Measurements from ENCODE around the gene MRPL42.
"Not testable (repeated sequence)": the region's sequence is repeated elsewhere in the genome, so short reads cannot be mapped to it uniquely, and the experiment has no call there.

Gene MRPL42

DNA sequence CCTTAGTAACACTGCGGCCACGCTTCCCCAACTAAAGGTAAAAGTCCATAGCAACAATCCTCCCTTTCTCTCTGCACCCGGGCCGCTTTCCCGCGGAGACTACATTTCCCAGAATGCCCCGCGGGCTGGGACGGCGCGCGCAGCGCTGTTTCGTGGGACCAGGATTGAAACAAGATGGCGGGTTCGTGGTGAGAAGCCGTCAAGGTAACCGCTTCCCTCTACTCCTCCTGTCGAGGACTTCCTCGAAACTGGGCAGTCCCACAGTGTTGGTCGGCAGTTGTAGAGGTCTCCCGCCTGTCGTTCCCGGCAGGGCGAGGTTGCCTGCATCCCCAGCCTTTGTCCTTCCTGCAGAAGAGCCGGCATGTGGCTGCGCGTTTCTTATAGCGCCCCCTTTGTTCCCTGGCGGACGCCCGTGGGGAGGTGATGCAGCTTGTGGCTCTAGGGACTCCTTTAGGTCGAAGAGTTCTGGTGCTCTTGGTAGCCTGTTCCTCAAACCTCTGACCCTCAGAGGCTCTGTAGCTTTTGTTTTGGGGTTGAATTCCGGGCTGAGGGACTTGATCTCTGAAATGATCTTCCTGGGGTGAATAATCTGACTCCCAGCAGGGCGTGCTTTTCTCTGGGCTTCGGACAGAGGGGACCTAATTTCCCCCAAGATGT lies at the start of gene MRPL42:
MRPL42 (plus strand) TSS at position 164 of the 657 bp plus-strand sequence. CDS start 1,772 bp downstream, outside the sequence.
- peak; percentile 85 for DNase-seq

DNA sequence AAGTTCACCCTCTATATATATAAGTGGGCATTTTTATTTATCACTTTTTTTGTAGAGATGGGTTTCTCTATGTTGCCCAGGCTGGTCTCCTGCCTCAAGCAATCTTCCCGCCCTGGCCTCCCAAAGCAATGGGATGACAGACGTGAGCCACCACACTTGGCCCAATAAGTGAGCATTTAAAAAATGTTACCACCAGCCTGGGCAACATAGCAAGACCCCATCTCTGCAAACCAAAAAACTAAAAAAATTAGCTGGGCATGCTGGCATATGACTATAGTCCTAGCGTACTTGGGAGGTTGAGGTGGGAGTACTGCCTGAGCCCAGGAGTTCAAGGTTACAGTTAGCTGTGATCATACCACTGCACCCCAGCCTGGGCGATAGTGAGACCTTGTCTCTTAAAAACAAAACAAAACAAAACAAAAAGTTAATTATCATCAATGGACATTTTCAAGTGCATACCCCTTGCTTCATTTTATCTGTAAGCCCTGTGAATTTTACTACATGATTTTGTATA lies 49.3 kb upstream of the MRPL42 start:
- DNase-seq = no peak

DNA sequence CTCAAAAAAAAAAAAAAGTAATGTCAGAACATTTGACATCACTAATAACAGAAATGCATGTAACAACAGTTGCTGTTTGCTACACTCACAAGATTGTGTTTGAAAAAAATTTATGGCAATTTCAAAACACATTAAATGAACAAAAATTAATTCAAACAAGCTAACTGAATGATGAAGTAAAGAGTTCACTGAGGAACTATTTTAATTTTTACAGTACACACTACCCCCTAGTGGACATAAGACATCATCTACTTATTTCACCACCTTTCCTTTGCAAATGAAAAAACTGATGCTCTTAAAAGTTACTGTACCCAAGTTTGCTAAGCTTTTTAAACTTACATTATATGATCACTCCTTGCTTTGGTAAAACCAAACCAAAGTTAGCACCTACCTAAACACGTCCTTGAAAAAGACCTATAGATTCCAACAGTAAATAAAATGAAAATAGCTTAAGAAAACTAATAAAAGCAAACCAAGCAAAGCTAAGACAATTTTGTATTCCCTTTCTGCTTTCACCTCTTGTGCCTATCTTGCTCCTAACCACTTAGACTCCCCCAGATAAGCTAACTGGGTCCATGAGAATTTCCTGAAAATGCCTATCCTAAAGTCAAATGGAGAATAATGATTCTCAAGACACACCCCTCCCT lies 47.8 kb upstream of the MRPL42 start:
- DNase-seq = no peak

DNA sequence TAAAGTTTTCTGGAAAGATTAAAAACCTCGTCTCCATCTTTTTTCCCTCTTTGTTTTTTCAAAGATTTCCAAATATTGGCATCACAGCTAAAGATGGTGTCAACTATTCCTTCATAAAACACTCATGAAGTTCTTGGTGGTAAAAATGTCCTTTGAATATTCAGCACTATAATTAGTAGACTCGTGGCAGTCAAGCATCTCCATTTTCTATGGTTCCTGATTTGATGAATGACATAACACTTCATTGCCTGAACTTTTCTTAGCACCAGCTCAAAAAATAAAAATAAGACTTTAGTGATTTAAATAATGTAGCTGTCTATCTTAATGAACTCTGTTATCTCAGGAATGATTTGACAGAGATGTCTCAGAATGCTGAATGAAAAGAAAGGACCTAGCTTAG lies 45.3 kb upstream of the MRPL42 start:
- no peak for DNase-seq

DNA sequence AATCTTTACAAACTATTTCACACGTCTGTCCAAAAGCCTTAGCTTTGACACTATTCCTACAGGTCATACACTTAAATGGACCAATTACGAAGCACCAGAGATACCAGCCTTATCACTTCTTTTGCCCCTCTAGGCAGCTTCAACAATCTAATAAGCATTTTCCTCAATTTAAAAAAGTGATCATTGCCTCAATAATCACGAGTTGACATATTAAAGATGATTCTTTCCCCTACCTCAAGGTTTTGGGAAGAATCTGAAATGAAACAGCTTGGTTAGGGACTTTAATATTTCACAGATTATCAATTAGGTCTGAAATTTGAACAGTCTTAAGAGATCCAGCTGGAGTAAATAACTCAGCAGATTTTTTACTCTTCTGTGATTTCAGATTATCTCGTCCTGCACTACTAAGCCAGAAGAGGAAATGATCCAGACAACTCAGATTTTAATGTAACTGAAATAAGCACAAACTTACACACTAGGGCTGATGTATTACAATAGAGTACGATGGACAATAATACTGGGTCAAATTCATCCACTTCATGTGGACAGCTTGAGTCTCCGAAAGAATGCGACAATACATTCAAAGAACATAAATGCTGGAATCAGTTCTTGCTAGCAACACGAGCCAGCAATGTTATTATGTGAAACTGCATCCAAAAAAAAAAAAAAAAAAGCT lies 41.4 kb upstream of the MRPL42 start:
- no peak for DNase-seq

DNA sequence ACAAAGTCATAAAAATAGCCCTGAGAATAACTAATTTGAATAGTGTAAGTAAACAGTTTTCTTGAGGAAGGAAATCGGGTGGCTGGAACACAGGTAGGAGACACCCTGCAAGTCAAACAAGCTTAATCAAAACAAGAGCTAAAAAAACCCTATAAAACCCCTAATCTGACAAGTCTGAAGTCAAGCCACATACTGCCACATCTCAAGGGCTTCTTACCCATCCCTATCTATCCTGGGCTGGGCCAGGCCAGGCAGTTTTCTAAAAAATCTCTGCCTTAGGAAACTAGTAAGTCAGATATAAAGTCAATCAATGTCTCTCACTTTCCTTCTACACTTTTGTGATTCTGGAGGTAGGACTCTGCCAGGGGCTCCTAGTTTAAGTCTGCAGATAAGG lies 40.9 kb upstream of the MRPL42 start:
- no peak for DNase-seq

DNA sequence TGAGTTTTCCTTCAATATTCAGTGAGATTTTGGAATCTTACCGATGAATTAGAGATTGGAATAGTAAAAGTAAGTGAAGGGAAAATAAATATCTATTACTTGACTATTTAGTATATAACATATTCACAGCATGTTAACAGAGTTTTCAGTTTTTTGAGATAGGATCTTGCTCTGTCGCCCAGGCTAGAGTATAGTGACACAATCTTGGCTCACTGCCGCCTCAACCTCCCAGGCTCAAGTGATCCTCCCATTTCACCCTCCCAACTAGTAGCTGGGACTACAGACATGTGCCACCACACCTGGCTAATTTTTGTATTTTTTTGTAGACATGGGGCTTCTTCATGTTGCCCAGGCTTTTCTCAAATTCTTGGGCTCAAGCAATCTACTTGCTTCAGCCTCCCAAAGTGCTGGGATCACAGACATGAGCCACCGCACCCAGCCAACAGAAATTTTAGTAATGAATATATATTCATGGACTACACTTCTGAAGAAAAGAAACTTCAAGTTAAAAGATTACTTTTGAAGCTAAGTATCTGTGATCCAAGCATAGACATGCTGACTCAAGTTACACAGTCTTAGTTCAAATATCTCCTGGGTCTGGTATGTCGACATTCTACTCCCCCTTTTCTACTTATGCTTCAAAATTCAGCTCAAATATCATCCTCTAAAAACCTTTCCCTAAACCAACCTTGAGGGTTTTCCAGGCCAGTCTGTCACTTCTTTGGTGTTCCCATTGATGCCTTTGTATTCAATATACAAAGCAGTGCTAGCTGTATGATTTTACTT lies 39.3 kb upstream of the MRPL42 start:
- DNase-seq = no peak

DNA sequence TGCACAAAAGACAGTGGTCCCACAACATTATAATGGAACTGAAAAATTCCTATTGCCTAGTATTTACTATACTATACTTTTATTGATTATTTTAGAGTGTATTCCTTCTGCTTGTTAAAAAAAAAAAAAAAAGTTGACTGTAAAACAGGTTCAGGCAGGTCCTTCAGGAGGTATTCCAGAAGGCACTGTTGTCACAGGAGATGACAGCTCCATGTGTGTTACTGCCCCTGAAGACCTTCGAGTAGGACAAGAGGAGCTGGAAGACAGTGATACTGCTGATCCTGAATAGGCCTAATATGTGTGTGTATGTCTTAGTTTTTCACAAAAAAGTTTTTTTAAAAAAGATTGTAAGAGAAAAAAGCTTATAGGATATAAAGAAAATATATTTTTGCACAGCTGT lies 37.9 kb upstream of the MRPL42 start:
- DNase-seq = no peak

DNA sequence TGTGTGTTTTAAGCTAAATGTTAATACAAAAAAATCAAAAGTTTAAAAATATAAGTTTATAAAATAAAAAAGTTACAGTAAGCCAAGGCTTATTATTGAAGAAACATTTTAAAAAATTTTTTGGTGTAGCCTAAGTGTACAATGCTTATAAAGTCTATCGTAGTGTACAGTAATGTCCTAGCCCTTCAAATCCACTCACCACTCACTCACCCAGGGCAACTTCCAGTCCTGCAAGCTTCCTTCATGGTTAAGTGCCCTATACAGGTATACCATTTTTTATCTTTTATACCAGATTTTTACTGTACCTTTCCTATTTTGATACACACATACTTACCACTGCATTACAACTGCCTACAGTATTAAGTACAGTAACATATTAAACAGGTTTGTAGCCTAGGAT lies 37.5 kb upstream of the MRPL42 start:
- DNase-seq = no peak

DNA sequence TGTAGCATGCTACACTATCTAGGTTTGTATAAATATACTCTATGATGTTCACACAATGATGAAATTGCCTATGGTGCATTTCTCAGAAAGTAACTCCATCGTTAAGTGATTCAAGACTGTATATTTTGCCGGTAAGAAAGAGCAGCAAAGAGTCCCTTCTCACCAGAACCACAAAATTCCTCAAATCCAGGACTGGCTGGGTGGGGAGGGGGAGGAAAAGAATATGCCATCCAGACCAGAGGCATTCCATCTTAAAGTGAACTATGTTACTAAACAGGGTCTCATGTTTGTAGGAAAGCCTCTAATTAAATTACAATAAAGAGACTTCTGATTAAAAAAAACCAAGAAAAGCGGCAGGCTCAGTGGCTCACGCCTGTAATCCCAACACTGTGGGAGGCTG lies 37.0 kb upstream of the MRPL42 start:
- DNase-seq = no peak

DNA sequence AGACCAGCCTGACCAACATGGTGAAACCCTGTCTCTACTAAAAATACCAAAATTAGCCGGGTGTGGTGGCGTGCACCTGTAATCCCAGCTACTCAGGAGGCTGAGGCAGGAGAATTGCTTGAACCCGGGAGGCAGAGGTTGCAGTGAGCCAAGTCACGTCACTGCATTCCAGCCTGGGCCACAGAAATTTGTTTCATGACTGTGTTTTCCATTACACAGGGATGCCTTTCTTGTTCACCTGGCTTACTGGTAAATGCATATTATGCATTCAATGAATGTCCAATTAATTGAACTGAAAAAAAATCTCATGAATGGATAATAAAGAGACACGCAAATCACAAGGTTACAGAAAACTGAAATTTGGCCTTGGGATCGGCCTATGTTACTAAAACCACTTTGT lies 35.3 kb upstream of the MRPL42 start:
- DNase-seq = not testable (repeated sequence)

DNA sequence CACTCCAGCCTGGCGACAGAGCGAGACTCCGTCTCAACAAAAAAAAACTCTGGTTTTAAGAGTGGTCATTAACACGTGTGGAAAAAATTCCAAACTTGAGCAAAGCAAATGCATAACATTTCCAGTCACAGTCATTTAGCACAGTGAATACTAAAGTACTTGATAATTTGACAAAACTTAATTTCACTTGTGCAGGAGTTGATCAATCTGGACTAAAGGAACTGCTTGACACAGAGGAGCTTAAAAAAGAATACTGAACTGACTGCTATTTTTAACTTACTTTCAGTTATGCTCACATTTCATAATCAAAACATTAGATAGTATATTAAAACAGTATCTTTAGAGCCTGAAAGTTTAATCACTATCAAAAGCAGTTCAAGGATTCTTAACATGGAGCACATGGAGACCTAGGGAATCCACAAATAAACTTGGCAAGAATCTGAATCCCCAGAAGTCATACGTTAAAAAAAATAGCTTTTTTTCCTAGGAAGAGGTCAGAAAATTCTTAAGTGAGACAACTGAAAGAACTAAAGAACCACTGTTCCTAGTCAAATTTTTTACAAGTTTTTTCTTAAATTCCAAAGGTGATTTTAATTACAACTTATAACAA lies 33.0 kb upstream of the MRPL42 start:
- DNase-seq = no peak

DNA sequence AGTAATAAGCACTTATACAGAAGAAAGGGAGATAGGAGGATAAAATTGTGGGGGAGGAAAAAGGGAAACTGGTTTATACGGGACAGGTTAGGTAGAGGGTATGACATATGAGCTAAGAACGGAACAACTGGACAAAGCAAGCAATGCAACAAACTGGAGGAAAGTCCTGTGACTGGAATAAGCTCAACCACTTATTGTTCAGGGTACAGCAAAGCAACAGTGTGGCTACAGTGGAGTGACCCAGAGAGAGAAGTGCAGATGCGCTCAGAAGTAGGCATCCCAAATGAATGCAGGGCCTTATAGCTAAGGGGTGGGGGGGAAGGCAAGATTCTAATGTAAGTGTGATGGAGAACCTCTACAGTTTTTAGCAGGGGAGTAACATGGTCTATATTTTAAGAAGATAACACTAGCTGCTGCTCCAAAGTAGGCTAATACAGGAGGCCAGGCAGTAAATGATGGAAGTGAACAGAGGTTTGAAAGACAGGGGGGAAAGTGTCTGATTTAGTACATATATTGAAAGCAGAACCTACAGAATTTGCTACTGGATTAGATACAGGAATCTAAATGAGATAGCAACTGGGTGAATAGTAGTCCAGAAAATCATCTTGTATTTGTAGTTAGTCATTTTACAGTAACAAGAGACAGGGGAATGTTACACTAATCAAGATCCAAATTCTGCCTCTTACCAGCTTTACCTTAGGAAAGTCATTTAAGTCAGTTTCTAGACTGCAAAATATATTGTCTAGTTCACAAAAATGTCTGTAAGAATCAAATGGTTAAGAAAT lies 28.9 kb upstream of the MRPL42 start:
- no peak for DNase-seq

DNA sequence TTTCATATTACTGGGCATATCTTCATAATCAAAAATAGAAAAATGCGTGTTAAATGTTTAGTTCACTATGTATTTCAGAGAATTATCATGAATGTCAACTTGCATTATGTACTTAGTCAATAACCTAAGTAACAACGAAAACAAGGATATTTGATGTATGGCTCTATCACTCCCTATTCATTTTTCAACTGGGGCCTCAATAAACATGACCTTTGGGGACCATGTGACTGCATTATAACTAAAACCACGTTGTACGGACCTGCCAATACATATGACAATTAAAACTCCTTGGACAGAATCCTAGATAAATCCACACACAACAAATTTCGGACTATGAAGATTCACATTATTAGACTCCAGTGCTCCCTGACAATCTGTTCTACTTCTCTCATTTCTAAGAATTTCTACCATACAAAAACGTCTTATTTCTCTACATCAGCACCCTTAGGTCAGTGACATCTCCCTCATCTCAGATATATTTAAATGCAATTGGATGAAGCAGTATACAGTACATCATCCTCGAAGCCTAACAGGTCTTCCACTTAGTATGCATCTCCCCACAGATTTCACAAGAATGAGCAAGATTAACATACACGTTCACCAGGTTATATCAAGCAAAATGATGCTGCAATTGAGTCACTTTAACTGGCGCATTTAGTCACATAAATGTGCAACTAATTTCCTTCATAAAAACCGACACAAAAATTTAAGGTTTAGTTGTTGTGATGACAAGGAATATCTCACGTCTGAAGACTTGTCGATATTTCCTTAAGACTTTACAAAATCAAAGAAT lies 27.1 kb upstream of the MRPL42 start:
- DNase-seq = no peak

DNA sequence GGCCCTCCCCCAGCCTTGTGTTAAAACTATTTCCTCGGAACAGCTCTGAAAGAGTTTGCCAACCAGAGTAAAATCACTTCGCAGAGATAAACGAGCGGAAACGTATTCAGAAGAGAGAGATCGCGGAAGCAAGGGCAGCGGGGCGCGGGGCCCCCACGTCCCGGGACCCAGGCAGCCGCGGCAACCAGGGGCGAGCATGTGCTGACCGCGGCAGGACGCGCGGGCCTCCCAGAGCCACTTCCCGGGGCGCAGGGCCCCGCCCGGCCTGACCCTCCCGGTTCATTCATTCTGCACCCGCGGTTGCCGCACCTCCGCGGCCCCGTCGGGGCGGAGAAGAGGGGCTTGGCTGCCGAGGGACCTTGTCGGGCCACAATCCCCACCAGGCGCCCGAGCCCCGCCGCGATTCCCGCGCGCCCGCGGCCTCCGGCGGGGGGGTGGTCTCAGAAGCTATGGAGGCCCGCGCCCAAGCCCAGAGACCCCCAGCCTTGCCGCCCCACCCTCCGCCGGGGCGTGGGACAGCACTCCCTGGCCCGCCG lies 26.2 kb upstream of the MRPL42 start:
- no peak for DNase-seq

DNA sequence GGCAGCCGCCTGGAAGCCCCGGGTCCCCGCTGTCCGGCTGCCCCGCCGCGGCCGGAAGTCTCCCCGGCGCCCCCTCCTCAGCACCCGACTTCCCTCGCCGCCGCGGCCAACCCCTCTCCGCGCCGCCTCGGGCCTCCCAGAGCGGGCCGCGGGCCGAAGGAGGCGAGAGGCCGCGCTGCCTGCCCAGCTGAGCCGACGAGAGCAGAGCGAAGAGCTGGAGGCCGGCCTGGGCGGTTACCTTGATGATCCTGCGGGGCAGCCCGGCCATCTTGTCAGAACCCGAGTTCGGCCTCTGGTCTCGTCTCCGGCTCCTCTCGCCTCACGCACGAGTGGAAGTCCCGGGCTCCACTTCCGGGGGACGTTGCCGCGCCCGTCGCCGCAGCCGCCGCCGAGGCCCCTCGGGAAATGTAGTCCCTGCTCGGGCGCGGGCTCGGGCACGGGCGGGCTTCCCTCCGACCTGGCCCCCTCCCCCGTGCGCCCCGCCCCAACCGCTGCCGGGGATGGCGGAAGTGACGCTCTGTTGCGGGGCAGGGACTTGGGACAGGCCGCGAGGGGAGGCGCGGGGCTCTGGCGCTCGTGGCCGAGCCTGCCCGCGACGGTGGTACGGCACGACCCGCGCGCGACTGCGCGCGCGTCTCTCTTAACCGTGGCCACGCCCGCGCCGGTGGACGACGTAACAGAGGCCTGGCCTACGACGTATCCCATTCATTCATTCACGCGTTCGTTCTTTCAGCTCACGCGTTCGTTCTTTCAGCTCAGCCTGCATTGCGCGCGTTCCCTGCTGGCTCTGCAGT lies 25.5 kb upstream of the MRPL42 start, which contains the start of gene UBE2N:
UBE2N (minus strand) TSS at position 331 of the 794 bp plus-strand sequence; CDS start at position 268, 63 bp downstream.
- DNase-seq = peak; percentile 78

DNA sequence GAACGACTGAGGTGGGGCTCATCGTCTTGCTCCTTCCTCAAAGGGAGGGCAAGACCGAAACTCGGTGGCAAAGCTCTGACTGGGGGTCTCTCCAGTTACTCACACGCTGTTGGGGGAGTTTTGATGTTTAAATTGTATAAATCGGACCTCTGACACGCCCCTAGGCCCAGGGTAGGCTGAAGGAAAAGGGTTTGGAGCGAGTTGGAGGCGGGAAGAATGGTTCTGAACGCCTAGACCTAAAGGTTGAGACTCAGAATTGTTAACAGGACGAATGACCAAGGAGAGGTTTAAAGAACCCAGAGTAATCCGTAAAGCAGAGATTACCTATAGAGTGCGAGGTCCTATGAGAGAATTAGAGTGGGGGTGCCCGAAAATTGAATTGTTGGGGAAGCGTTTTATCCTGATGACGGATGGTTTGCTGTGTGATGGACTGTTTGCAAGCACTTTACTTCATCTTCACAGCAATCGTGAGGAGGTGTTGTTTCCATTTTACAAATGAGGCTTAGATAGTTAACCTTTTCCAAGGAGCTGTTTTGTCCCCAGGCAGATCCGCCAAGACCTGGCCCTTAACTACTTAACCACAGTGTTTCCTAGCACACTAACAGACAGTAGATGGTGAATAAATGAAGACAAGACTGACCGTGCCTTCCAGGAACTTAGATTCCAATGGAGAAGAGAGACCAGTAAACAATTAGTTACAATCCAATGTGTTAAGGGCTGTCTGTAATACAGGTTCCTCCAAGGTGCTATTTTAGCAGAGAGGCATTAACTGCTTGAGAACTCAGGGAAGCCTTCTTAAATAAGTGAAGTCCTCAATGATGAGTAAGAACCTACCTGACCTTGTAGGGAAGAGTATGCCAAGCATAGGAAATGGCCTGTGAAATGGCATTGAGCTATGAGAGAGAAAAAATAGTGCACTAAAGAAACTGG lies 24.6 kb upstream of the MRPL42 start:
- DNase-seq = no peak

DNA sequence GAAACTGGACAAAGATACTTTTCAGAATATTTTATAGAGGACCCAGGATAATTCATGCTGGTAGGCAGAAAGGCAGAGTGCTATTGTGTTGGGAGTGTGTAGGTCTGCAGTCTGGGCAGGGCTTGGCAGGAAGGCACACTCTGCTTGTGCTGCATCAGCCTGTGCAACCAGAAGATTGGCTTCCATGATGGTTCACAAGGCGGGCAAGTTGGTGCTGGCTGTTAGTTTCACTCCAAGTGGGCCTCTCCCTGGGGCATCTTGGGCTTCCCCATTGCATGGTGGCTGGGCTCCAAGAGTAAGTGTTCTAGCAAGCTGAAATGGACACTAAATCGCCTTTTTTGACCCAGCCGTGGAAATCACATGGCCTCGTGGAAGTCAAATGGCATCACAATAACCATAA lies 23.7 kb upstream of the MRPL42 start:
- DNase-seq = no peak
